DOHH2 (cell line): Measurements from ENCODE around the gene PCDHGC5.

Experiments used
- H3F3A ChIP-seq: fragments of 200-600 bp; sonication (generic), shearing (Covaris generic); 2 replicates; pipeline ENCODE4 v1.6.0; 2016; ENCODE audit warnings: antibody characterized with exemption, mild to moderate bottlenecking; ENCODE audit not compliant: control insufficient read depth, insufficient read depth
- H3K27ac ChIP-seq: fragments of 200-600 bp; sonication (generic); 2 replicates; pipeline ENCODE4 v1.5.1; 2014; ENCODE audit warnings: low read depth, mild to moderate bottlenecking, low read length, moderate library complexity
- H3K27me3 ChIP-seq: fragments of 200-600 bp; sonication (generic); 2 replicates; pipeline ENCODE4 v1.6.1; 2014; ENCODE audit warnings: mild to moderate bottlenecking, low read length, mixed read lengths; ENCODE audit not compliant: control insufficient read depth
- H3K36me3 ChIP-seq: fragments of 200-600 bp; sonication (generic); 2 replicates; pipeline ENCODE4 v1.6.1; 2014; ENCODE audit warnings: mild to moderate bottlenecking, low read length, moderate library complexity, mixed read lengths; ENCODE audit not compliant: control insufficient read depth
- H3K4me1 ChIP-seq: fragments of 200-600 bp; sonication (generic); 2 replicates; pipeline ENCODE4 v1.6.1; 2014; ENCODE audit warnings: mild to moderate bottlenecking, low read length, mixed read lengths; ENCODE audit not compliant: control insufficient read depth
- H3K4me2 ChIP-seq: fragments of 200-600 bp; sonication (generic); 2 replicates; pipeline ENCODE4 v1.6.0; 2014; ENCODE audit warnings: mild to moderate bottlenecking, low read length, moderate library complexity
- H3K4me3 ChIP-seq: fragments of 200-600 bp; sonication (generic); 2 replicates; pipeline ENCODE4 v1.5.1; 2014; ENCODE audit warnings: mild to moderate bottlenecking, low read length, mixed read lengths
- H3K79me2 ChIP-seq: fragments of 200-600 bp; sonication (generic); 2 replicates; pipeline ENCODE4 v1.6.1; 2014; ENCODE audit warnings: mild to moderate bottlenecking, low read length, mixed read lengths; ENCODE audit not compliant: control insufficient read depth
- H3K9me2 ChIP-seq: fragments of 200-600 bp; sonication (generic); replicated peaks from 2 replicates; pipeline ENCODE4 v1.6.1; 2014; ENCODE audit warnings: mild to moderate bottlenecking, low read length, mixed read lengths; ENCODE audit not compliant: control insufficient read depth
- H3K9me3 ChIP-seq: fragments of 200-600 bp; sonication (generic); 2 replicates; pipeline ENCODE4 v1.6.1; 2014; ENCODE audit warnings: antibody characterized with exemption, low read length, mixed read lengths; ENCODE audit not compliant: control insufficient read depth, insufficient read depth
- H4K20me1 ChIP-seq: fragments of 200-600 bp; sonication (generic); 2 replicates; pipeline ENCODE4 v1.6.0; 2014; ENCODE audit warnings: low read depth, mild to moderate bottlenecking, antibody characterized with exemption, low read length, moderate library complexity; ENCODE audit not compliant: control insufficient read depth, insufficient read depth
- EZH2phosphoT487 ChIP-seq: fragments of 200-600 bp; sonication (generic); IDR thresholded peaks from 2 replicates; pipeline ENCODE4 v1.6.1; 2017; ENCODE audit warnings: borderline replicate concordance, mild to moderate bottlenecking, antibody characterized with exemption, low read length, moderate library complexity, mixed read lengths
- TF ChIP-seq, protein P1 (sequence below): fragments of 200-600 bp; sonication (generic); IDR thresholded peaks from one replicate; pipeline ENCODE4 v1.5.1; 2014; ENCODE audit warnings: antibody characterized with exemption, mild to moderate bottlenecking, low read depth, low read length; ENCODE audit not compliant: poor library complexity, severe bottlenecking

Gene PCDHGC5

DNA sequence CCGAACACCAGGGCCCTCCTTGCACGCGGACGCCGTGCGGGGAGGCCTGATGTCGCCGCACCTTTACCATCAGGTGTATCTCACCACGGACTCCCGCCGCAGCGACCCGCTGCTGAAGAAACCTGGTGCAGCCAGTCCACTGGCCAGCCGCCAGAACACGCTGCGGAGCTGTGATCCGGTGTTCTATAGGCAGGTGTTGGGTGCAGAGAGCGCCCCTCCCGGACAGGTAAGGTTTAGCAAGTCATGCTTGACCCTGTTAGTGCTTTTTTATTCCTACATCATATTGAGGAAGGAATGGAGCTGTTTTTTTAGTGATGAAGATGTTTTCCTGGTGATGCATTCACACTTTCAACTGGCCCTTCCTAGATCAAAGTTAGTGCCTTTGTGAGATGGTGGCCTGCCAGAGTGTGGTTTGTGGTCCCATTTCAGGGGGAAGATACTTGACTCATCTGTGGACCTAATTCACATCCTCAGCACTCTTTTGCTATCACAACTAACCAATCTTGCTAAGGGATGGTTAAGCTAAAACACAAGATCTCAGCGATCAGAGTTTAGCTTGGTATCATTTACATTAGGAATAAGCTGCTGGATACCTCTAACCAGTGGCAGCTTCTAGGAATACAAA lies 10.4 kb upstream of the PCDHGC5 start:
- Histone ChIP-seq H3K36me3 (peaks cover 60% of the 10 kb centered on the region), H3K4me3 (peak overlapping the region; percentile 90), H3K9me2 (no peaks in the 10 kb centered on the region), H3K4me1 (peaks cover 73% of the 10 kb centered on the region), H3K9me3 (no peaks in the 10 kb centered on the region), H4K20me1 (0 out of 2 replicates have a peak, but pooled peaks cover 7% of the 10 kb centered on the region), H3K4me2 (peak overlapping the region; percentile 96), H3K27me3 (no peaks in the 10 kb centered on the region), H3F3A (peaks cover 13% of the 10 kb centered on the region; the same call in 1 of the 2 replicates), H3K79me2 (peaks cover 79% of the 10 kb centered on the region), H3K27ac (no peak overlapping the region)
- TF ChIP-seq EZH2phosphoT487 = no peak
- TF ChIP-seq, protein P1, sequence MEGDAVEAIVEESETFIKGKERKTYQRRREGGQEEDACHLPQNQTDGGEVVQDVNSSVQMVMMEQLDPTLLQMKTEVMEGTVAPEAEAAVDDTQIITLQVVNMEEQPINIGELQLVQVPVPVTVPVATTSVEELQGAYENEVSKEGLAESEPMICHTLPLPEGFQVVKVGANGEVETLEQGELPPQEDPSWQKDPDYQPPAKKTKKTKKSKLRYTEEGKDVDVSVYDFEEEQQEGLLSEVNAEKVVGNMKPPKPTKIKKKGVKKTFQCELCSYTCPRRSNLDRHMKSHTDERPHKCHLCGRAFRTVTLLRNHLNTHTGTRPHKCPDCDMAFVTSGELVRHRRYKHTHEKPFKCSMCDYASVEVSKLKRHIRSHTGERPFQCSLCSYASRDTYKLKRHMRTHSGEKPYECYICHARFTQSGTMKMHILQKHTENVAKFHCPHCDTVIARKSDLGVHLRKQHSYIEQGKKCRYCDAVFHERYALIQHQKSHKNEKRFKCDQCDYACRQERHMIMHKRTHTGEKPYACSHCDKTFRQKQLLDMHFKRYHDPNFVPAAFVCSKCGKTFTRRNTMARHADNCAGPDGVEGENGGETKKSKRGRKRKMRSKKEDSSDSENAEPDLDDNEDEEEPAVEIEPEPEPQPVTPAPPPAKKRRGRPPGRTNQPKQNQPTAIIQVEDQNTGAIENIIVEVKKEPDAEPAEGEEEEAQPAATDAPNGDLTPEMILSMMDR = peak; percentile 65

DNA sequence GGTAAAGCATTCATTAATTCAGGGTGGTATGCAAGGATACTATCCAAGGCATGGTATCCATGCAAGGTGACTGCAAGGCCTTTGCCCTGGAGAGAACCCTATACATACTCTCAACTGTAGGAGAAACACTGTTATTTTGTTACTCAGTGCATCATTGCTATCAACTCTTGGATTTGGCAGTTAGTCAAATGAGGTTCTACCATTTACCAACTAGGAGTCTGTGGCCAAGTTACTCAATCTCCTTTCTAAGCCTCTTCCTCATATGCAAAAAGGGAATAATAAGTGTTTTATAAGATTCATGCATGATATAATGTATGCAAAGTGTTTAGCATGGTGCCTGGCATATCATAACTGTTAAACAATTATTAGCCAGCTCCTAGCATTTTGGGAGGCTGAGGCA lies 9.1 kb upstream of the PCDHGC5 start:
- peaks cover 92% of the 10 kb centered on the region for H3K79me2 ChIP-seq

DNA sequence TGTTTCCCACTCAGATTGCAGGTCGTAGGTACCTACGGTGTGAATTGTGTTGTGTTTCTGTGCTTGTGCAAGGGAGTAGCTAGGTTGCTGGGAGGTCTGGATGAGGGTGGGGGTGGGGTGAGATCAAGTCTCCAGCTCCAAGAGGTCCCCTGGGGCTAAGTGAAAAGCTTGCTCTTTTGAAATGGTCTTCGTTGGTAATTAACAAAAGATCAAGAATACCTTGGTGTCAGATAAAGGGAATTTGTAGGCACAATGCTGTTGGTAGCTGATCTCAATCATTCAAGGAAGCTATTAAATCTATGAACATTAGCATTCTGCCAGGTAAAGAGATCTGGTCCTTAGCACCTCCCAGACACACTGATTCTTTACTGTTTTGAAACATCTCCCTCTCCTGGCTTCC lies 5.0 kb upstream of the PCDHGC5 start:
- no peaks in the 10 kb centered on the region for H3K27me3 ChIP-seq
- no peaks in the 10 kb centered on the region for H4K20me1 ChIP-seq
- peak overlapping the region; percentile 96 for H3K4me2 ChIP-seq
- no peaks in the 10 kb centered on the region for H3K9me3 ChIP-seq
- no peak for TF ChIP-seq EZH2phosphoT487
- TF ChIP-seq, protein P1 = no peak
- no peak overlapping the region for H3K27ac ChIP-seq
- peak overlapping the region; percentile 22 for H3K4me3 ChIP-seq
- peaks cover 83% of the 10 kb centered on the region for H3K36me3 ChIP-seq
- H3K4me1 ChIP-seq = peaks cover 64% of the 10 kb centered on the region
- peaks cover 8% of the 10 kb centered on the region; the same call in 1 of the 2 replicates for H3F3A ChIP-seq
- peaks cover 100% of the 10 kb centered on the region for H3K79me2 ChIP-seq
- no peaks in the 10 kb centered on the region for H3K9me2 ChIP-seq

More for the DNA sequence above, 9.1 kb upstream of the PCDHGC5 start:
- Histone ChIP-seq H3K4me1 (peaks cover 84% of the 10 kb centered on the region), H4K20me1 (0 out of 2 replicates have a peak, but pooled peaks cover 7% of the 10 kb centered on the region), H3K36me3 (peaks cover 71% of the 10 kb centered on the region), H3F3A (peaks cover 11% of the 10 kb centered on the region; the same call in 1 of the 2 replicates), H3K27me3 (no peaks in the 10 kb centered on the region), H3K4me2 (peak overlapping the region; percentile 96), H3K9me2 (no peaks in the 10 kb centered on the region), H3K9me3 (no peaks in the 10 kb centered on the region), H3K4me3 (peak overlapping the region; percentile 90), H3K27ac (peak overlapping the region; percentile 41; the same call in 1 of the 2 replicates)
- TF ChIP-seq, protein P1 = no peak
- TF ChIP-seq EZH2phosphoT487 = no peak
